B cell (primary cell): ENCODE data around the gene NAA40. TPM values are rescaled to one million over a fixed set of nuclear protein-coding genes. Genes with fewer than 3 reads are reported as not detected.

ENCODE experiments used
- ATAC-seq: fragments of 200-7000 bp; cut with Tn5 transposase; one replicate; pipeline ENCODE4 v1.10.0; 2021; ENCODE audit warnings: low read depth, mild to moderate bottlenecking, moderate number of reproducible peaks, moderate library complexity
- CTCF ChIA-PET: fragments of 350-600 bp; sonication (Branson Sonifier 250); formaldehyde crosslinking; loops from one replicate; lab custom pipeline; 2021; ENCODE audit warnings: antibody characterized with exemption, inconsistent platforms; lab: Charles Lee
- POLR2A ChIA-PET: fragments of 350-600 bp; sonication (Branson Sonifier 250); formaldehyde crosslinking; loops from one replicate; lab custom pipeline; 2021; ENCODE audit warnings: antibody characterized with exemption; lab: Charles Lee
- DNase-seq: peaks from one replicate; pipeline ENCODE4 v3.0.0; 2013
- H2AFZ ChIP-seq: 2 replicates; pipeline ENCODE4 v1.6.1; 2012; ENCODE audit warnings: mild to moderate bottlenecking, low read depth, low read length; ENCODE audit not compliant: insufficient read depth, poor library complexity, severe bottlenecking
- H3K27ac ChIP-seq, 2 donors: 1 replicate in 1 of 2; 2 replicates in 1 of 2; pipeline ENCODE4 v1.5.1; 2012 to 2013; ENCODE audit warnings: low read length in 2 of 2, mild to moderate bottlenecking in 2 of 2, moderate library complexity in 1 of 2
- H3K27me3 ChIP-seq, 4 experiments: fragments of 200-600 bp in 1 of 4; sonication (generic) in 1 of 4; replicated peaks in 1 of 4; 1 replicate in 2 of 4; 2 replicates in 2 of 4; pipeline versions ENCODE4 v1.6.1 to v1.7.0; 2013 to 2016; ENCODE audit warnings: low read length in 3 of 4, mild to moderate bottlenecking in 2 of 4, mixed read lengths in 1 of 4, moderate library complexity in 1 of 4; ENCODE audit not compliant: insufficient read depth in 4 of 4, control insufficient read depth in 3 of 4; ENCODE audit errors: control extremely low read depth in 1 of 4
- H3K36me3 ChIP-seq, 2 experiments: replicated peaks in 1 of 2; 1 replicate in 1 of 2; 2 replicates in 1 of 2; pipeline versions ENCODE4 v1.6.1 to v1.7.1; 2013; ENCODE audit warnings: low read length in 1 of 2; ENCODE audit not compliant: insufficient read depth in 2 of 2, control insufficient read depth in 1 of 2; ENCODE audit errors: control extremely low read depth in 1 of 2, extremely low read depth in 1 of 2
- H3K4me1 ChIP-seq, 2 donors: fragments of 200-600 bp in 1 of 2; sonication (generic) in 1 of 2; 1 replicate in 1 of 2; 2 replicates in 1 of 2; pipeline versions ENCODE4 v1.5.1 to v1.6.1; 2013 to 2017; ENCODE audit warnings: low read length in 2 of 2; ENCODE audit not compliant: control insufficient read depth in 2 of 2, insufficient read depth in 2 of 2
- H3K4me2 ChIP-seq: replicated peaks from 2 replicates; pipeline ENCODE3; 2012; ENCODE audit warnings: mild to moderate bottlenecking, low read depth, low read length; ENCODE audit not compliant: poor library complexity, severe bottlenecking
- H3K4me3 ChIP-seq, 5 experiments: fragments of 200-600 bp in 1 of 5; sonication (generic) in 1 of 5; 1 replicate in 3 of 5; 2 replicates in 2 of 5; pipeline versions ENCODE4 v1.5.1 to v1.7.0; 2011 to 2016; ENCODE audit warnings: low read length in 4 of 5, mild to moderate bottlenecking in 4 of 5, low read depth in 2 of 5, control low read depth in 1 of 5, moderate library complexity in 1 of 5; ENCODE audit not compliant: insufficient read depth in 1 of 5; ENCODE audit errors: control extremely low read depth in 1 of 5, extremely low read depth in 1 of 5
- H3K79me2 ChIP-seq: fragments of 200-600 bp; sonication (generic); one replicate; pipeline ENCODE4 v1.6.0; 2016; ENCODE audit warnings: low read length; ENCODE audit not compliant: control insufficient read depth, insufficient read depth
- H3K9ac ChIP-seq: fragments of 200-600 bp; sonication (generic); 2 replicates; pipeline ENCODE4 v1.6.1; 2017; ENCODE audit warnings: mild to moderate bottlenecking, low read length, moderate library complexity
- H3K9me3 ChIP-seq, 3 donors: one replicate each; pipeline versions ENCODE4 v1.6.1 to v1.7.1; 2013; ENCODE audit warnings: low read length in 2 of 3; ENCODE audit not compliant: control insufficient read depth in 2 of 3, insufficient read depth in 1 of 3; ENCODE audit errors: control extremely low read depth in 1 of 3
- H4K20me1 ChIP-seq: 2 replicates; pipeline ENCODE4 v1.6.0; 2012; ENCODE audit warnings: mild to moderate bottlenecking, low read length; ENCODE audit not compliant: insufficient read depth, control insufficient read depth, poor library complexity, severe bottlenecking
- H3K27ac Mint-ChIP-seq: one replicate; pipeline ENCODE4 v1.8.0; 2021; ENCODE audit warnings: mixed read lengths
- H3K27me3 Mint-ChIP-seq: one replicate; pipeline ENCODE4 v1.8.0; 2021; ENCODE audit warnings: mixed read lengths
- H3K4me1 Mint-ChIP-seq: one replicate; pipeline ENCODE4 v1.8.0; 2021; ENCODE audit warnings: mixed read lengths
- H3K4me3 Mint-ChIP-seq: one replicate; pipeline ENCODE4 v1.8.0; 2021; ENCODE audit warnings: mixed read lengths
- H3K9me3 Mint-ChIP-seq: one replicate; pipeline ENCODE4 v1.8.0; 2022; ENCODE audit warnings: mixed read lengths; ENCODE audit not compliant: insufficient read depth
- CTCF ChIP-seq: fragments of 200-600 bp; IDR thresholded peaks from one replicate; pipeline ENCODE4 v1.8.0; 2022; ENCODE audit warnings: antibody characterized with exemption, mild to moderate bottlenecking
- EZH2 ChIP-seq: IDR thresholded peaks from 2 replicates; pipeline ENCODE4 v1.6.1; 2012; ENCODE audit warnings: borderline replicate concordance, low read depth, mild to moderate bottlenecking, moderate library complexity, low read length; ENCODE audit not compliant: insufficient read depth, poor library complexity, severe bottlenecking
- WGBS: methylation state at CpG from one replicate; pipeline ENCODE4 v1.1.5; 2013; ENCODE audit warnings: missing lambda C conversion rate; ENCODE audit not compliant: insufficient coverage; 5-methylcytosine and 5-hydroxymethylcytosine counted together
- intact Hi-C: fragments of 100-400 bp; cut with micrococcal nuclease; formaldehyde crosslinking; loops from one replicate; pipeline ENCODE4 v1.10.0; 2022
- polyA plus RNA-seq: library from polyadenylated mRNA; depleted of rRNA; stranded (reverse); fragments of >200 nt; gene quantifications from 2 replicates; pipeline ENCODE4 v1.2.3, GENCODE V29; 2012
- total RNA-seq, 2 donors: library from RNA; stranded (reverse); fragments of 120-200 nt in 1 of 2; gene quantifications; 1 replicate in 1 of 2; 2 replicates in 1 of 2; pipeline versions ENCODE4 v1.2.3 to v1.2.4, GENCODE V29; 2013 to 2022

NAA40 gene
- total and polyA plus RNA-seq, 2 donors (not counting 1 experiment from before 2014, with no cell fraction given), result 41.3 to 47.7 TPM

- 94% methylated on average over 6 of the region's 6 CpGs for WGBS
- DNase-seq (no peak), ATAC-seq (no peak)
- Histone ChIP-seq H3K9ac (peak overlapping the region; percentile 82), H3K79me2 (peaks cover 99% of the 10 kb centered on the region), H4K20me1 (peaks cover 92% of the 10 kb centered on the region), H3K27ac (peak overlapping the region; percentile 67 to 82), H3K4me1 (peaks cover 30 to 44% of the 10 kb centered on the region in 2 donors), H3K9me3 (peaks cover 0 to 3% (median 0%) of the 10 kb centered on the region in 3 donors), H3K27me3 (no peaks in the 10 kb centered on the region), H3K36me3 (peaks cover 0 to 22% of the 10 kb centered on the region in 2 experiments), H3K4me2 (peak overlapping the region; percentile 98), H2AFZ (no peak overlapping the region), H3K4me3 (peak overlapping the region in 3 of 5 experiments; percentile 36 to 88 (median 68))
- ChIA-PET POLR2A (interaction anchor here (0.5 kb wide), 1 partner anchor 719 kb away, joined by 5 read pairs; no protein-coding TSS in a partner anchor), CTCF (interaction anchor here (1.3 kb wide), 1 partner anchor 51 kb away, joined by 3 read pairs; no protein-coding TSS in a partner anchor)
- Mint-ChIP-seq H3K4me1 (peaks cover 65% of the 10 kb centered on the region), H3K9me3 (no peaks in the 10 kb centered on the region), H3K27me3 (no peaks in the 10 kb centered on the region), H3K27ac (peak overlapping the region; percentile 87), H3K4me3 (peak overlapping the region; percentile 93)
- intact Hi-C loops, result loop anchor here (2.0 to 10.0 kb wide), 2 partner anchors 49 to 85 kb away; partner anchors contain the start of genes COX8A and NAA40
- TF ChIP-seq CTCF (no peak), EZH2 (no peak)
These were observed 49.5 kb upstream of the NAA40 start for GRCh38 chr11:63889344-63889743.

GRCh38 chr11:63890368-63890767 lies 48.4 kb upstream of the NAA40 start:
- POLR2A ChIA-PET, result no interaction called here
- Histone ChIP-seq H3K36me3 (peaks cover 0 to 26% of the 10 kb centered on the region in 2 experiments), H3K79me2 (peaks cover 98% of the 10 kb centered on the region), H3K9ac (no peak overlapping the region), H3K27me3 (no peaks in the 10 kb centered on the region), H3K4me1 (peaks cover 30 to 39% of the 10 kb centered on the region in 2 donors), H3K9me3 (peaks cover 0 to 3% (median 0%) of the 10 kb centered on the region in 3 donors), H4K20me1 (peaks cover 92% of the 10 kb centered on the region), H3K4me3 (no peak overlapping the region), H3K4me2 (no peak overlapping the region), H3K27ac (peak overlapping the region in 1 of 2 donors; percentile 0), H2AFZ (no peak overlapping the region)
- DNase-seq (no peak), ATAC-seq (no peak)
- TF ChIP-seq CTCF (no peak), EZH2 (no peak)
- no peaks in the 10 kb centered on the region for H3K27me3 Mint-ChIP-seq
- H3K9me3 Mint-ChIP-seq, result no peaks in the 10 kb centered on the region
- WGBS, result 83% methylated on average over 5 of the region's 7 CpGs
- peak overlapping the region; percentile 59 for H3K27ac Mint-ChIP-seq
- CTCF ChIA-PET, result interaction anchor here (0.8 kb wide), 1 partner anchor 31 kb away, joined by 3 read pairs; no protein-coding TSS in a partner anchor
- H3K4me3 Mint-ChIP-seq, result no peak overlapping the region
- H3K4me1 Mint-ChIP-seq, result peaks cover 62% of the 10 kb centered on the region
- intact Hi-C loops, result no loop called here
